ENCODE data around the gene SRP68.

Gene SRP68

DNA sequence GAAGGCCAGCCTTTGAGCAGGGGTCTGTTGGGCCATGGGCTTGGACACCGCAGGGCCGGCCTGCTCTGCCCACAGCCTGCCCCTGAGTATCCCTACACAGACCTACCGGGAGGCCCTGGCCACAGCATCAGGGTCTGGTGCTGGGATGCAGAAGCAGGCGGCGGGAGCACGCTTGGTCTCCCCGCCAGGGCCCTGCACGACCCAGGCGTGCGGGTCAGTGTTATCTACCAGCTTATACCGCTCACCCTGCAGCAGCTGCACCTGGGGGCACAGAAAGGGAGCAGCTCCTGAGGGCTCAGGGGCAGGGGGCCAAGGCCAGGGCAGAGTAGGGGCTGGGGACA lies 54.0 kb downstream of the SRP68 start:
- no peak overlapping the region for H3K9ac ChIP-seq (ENCODE audit: low read depth, low read length)
- H3K27me3 ChIP-seq (ENCODE audit: insufficient read depth, low read length), result no peaks in the 10 kb centered on the region
- no peaks in the 10 kb centered on the region for H3K36me3 ChIP-seq (ENCODE audit: insufficient read depth, low read depth, low read length)
- H3K4me1 ChIP-seq (ENCODE audit: insufficient read depth, low read length), result no peaks in the 10 kb centered on the region
- no peaks in the 10 kb centered on the region for H3K9me3 ChIP-seq (ENCODE audit: insufficient read depth, low read depth, low read length)
- H3K4me3 ChIP-seq (ENCODE audit: low read length), result no peak overlapping the region
- no peak overlapping the region for H3K27ac ChIP-seq (ENCODE audit: low read length)

DNA sequence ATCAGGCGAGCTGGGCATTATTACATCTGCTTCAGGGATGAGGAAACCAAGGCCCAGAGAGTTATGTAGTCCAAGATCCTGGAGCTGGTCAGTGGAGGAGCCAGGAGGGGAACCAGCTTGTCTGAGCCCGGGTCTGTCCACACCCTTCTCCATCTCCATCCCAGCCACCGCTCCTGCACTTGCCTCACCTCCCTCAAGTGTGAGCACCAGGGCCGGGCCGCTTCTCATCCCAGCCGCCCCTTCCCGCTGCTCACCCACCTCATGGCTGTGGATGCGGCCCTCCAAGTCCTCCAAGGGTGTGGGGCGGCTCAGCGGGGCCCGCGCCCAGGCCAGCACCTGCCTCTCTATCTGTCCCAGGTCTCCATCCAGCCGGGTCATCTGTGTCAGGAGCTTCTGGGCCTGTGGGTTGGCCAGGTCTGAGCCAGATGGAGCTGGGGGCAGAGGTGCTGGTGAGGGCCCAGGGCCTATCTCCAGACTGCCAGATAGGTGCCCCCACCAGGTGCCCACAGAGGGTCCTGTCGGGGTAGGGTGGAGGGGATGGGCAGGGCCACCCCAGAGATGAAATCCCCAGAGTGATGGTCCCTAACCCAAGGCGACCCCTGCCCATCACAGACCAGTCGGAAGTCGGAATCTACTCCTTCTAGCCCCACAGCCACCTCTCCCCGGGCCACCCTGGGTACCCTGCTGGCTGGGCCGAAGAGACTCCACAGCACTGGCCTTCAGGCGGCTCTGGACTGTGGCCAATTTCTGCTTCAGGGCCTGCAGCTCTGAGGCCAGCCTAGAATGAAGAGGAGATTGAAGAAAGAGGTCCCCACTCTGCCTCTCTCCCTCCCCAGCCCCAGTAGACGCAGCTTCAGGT lies 54.6 kb downstream of the SRP68 start:
- no peak overlapping the region for H3K27ac ChIP-seq (ENCODE audit: low read length)
- no peaks in the 10 kb centered on the region for H3K36me3 ChIP-seq (ENCODE audit: insufficient read depth, low read depth, low read length)
- no peaks in the 10 kb centered on the region for H3K27me3 ChIP-seq (ENCODE audit: insufficient read depth, low read length)
- H3K9ac ChIP-seq (ENCODE audit: low read depth, low read length), result no peak overlapping the region
- H3K4me3 ChIP-seq (ENCODE audit: low read length), result no peak overlapping the region
- no peaks in the 10 kb centered on the region for H3K4me1 ChIP-seq (ENCODE audit: insufficient read depth, low read length)
- H3K9me3 ChIP-seq (ENCODE audit: insufficient read depth, low read depth, low read length), result no peaks in the 10 kb centered on the region

DNA sequence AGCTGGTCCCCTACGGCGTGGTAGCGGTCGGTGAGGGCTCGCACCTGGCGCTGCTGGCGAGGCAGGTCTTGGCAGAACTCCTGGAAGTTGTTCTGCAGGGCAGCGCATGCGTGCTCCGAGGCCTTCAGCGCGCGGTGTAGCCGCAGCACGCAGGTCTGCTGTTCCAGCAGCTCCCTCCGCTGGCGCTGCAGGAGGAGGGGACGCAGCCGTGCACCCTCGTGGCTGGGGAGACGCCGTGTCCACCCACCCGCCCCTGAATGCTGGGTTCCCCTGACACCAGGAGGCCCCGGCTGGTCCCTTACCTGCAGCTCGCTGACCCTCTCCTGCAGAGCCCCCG lies 57.4 kb downstream of the SRP68 start:
- no peaks in the 10 kb centered on the region for H3K9me3 ChIP-seq (ENCODE audit: insufficient read depth, low read depth, low read length)
- H3K4me1 ChIP-seq (ENCODE audit: insufficient read depth, low read length), result no peaks in the 10 kb centered on the region
- H3K27me3 ChIP-seq (ENCODE audit: insufficient read depth, low read length), result no peaks in the 10 kb centered on the region
- H3K9ac ChIP-seq (ENCODE audit: low read depth, low read length), result no peak overlapping the region
- H3K4me3 ChIP-seq (ENCODE audit: low read length), result no peak overlapping the region
- H3K36me3 ChIP-seq (ENCODE audit: insufficient read depth, low read depth, low read length), result no peaks in the 10 kb centered on the region
- no peak overlapping the region for H3K27ac ChIP-seq (ENCODE audit: low read length)

DNA sequence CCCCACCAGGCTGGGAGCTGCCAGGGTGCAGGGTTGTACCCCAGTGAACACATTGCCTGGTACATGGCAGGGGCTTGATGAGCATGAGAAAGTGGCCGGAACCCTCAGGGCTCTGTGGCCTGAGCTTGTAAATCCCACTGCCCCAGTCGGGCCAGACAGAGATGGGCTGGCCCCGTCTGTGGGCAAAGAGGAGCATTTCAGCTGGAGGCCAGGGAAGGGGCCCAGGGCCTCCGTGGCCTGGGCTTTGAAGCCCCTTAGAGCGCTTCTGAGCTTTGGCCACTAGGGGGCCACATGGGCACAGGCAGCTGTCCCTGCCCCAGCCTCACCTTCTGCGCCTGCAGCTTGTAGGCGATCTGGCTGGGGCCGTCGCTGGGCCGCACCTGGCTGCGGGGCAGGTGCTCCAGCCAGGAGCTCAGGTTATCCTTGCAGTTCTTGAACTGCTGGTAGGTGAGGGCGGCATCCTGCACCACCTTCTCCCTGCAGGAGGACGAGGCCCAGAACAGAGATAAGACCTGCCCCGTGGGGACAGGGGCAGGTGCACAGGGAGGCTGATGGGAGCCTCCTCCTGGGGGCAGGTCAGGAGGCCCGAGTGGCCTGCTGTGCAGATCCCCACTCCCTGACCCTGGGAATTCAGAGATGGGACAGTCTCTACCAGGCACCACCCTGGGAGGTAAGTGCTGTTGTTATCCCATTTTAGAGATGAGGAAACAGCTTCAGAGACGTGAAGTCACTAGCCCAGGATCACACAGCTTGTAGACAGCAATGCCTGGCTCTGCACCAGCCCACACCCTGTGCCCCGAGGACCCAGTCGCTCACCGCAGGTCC lies 58.0 kb downstream of the SRP68 start:
- Histone ChIP-seq H3K36me3 (ENCODE audit: insufficient read depth, low read depth, low read length) (no peaks in the 10 kb centered on the region), H3K4me3 (ENCODE audit: low read length) (no peak overlapping the region), H3K27ac (ENCODE audit: low read length) (no peak overlapping the region), H3K27me3 (ENCODE audit: insufficient read depth, low read length) (no peaks in the 10 kb centered on the region), H3K9me3 (ENCODE audit: insufficient read depth, low read depth, low read length) (no peaks in the 10 kb centered on the region), H3K9ac (ENCODE audit: low read depth, low read length) (no peak overlapping the region), H3K4me1 (ENCODE audit: insufficient read depth, low read length) (no peaks in the 10 kb centered on the region)

DNA sequence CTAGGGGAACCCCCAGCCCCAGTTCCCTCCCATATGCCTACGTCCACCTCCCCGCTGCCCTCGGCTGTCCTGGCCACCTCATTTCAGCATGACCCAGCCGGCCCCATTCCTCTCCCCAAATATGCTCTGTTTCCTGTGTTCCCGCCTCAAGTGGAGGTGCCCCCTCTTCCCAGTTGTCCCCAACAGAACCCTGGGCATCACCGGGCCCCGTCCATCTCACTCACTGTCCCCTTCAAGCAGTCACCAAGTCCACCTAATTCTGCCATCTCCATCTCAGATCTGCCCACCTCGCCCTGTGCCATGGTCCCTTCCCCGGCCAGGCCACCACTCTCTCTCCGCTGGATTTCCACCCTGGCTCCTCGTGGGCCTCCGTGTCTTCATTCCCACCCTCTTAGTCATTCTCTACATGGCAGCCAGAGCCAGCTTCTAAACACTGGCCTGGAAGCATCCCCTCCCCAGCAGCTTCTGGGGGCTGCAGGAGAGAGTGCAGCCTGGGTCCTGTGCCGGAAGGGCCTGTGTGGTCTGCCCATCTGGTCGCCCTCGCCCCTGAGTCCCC lies 58.9 kb downstream of the SRP68 start:
- Histone ChIP-seq H3K4me3 (ENCODE audit: low read length) (no peak overlapping the region), H3K36me3 (ENCODE audit: insufficient read depth, low read depth, low read length) (no peaks in the 10 kb centered on the region), H3K9ac (ENCODE audit: low read depth, low read length) (no peak overlapping the region), H3K4me1 (ENCODE audit: insufficient read depth, low read length) (no peaks in the 10 kb centered on the region), H3K27ac (ENCODE audit: low read length) (no peak overlapping the region), H3K9me3 (ENCODE audit: insufficient read depth, low read depth, low read length) (no peaks in the 10 kb centered on the region), H3K27me3 (ENCODE audit: insufficient read depth, low read length) (no peaks in the 10 kb centered on the region)

DNA sequence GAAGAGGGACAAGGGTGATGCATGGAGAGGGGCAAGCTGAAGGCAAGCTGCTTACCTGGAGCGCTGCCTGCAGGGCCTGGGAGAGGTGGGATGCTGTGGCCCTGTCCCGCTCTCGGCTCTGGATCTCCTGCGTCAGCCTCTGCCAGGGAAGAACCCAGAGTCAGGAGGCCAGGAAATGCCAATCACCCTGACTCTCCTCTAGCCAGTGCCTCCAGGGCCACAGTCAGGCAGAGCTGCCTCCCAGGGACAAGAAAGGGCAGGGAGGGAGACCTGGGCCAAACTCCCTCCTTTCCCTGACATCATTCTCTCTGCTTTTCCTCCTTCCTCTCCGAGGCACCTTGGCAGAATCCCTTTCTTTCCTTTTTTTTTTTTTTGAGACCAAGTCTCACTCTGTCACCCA lies 60.4 kb downstream of the SRP68 start:
- Histone ChIP-seq H3K27me3 (ENCODE audit: insufficient read depth, low read length) (no peaks in the 10 kb centered on the region), H3K27ac (ENCODE audit: low read length) (no peak overlapping the region), H3K4me1 (ENCODE audit: insufficient read depth, low read length) (no peaks in the 10 kb centered on the region), H3K36me3 (ENCODE audit: insufficient read depth, low read depth, low read length) (no peaks in the 10 kb centered on the region), H3K9me3 (ENCODE audit: insufficient read depth, low read depth, low read length) (no peaks in the 10 kb centered on the region), H3K9ac (ENCODE audit: low read depth, low read length) (no peak overlapping the region; the same call in 1 of the 2 replicates), H3K4me3 (ENCODE audit: low read length) (no peak overlapping the region)

DNA sequence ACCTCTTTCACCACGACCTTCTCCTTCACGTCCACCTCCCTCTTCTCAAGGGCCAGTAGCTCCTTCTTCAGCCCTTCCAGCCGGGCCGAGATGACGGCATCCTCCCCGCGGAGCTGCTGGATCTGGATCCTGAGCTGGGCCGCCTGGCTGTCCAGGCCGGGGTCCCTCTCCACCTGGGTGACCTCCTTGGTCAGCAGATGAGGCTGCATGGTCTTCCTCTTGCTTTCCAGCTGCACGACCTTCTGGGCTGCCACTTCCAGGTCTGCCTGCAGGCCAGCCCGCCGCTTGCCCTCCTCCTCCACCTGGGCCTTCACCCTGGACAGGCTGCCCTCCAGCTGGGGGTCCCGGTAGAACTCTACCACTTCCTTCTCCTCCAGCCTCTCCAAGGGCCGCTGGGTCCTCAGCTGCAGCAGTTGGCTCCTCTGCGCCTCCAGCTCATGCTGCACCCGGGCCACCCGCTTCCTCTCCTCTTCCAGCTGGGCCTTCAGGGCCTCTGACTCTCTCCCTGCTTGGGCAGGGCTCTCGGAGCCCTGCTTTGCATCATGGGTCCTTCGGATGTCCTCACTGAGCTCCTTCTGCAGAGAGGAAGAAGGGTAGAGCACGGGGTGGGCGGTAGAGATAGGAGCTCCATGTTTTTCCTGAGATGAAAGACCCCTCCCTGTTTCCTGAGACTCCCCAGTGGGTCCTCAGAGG lies 62.2 kb downstream of the SRP68 start:
- Histone ChIP-seq H3K9me3 (ENCODE audit: insufficient read depth, low read depth, low read length) (no peaks in the 10 kb centered on the region), H3K27me3 (ENCODE audit: insufficient read depth, low read length) (no peaks in the 10 kb centered on the region), H3K4me3 (ENCODE audit: low read length) (no peak overlapping the region), H3K36me3 (ENCODE audit: insufficient read depth, low read depth, low read length) (no peaks in the 10 kb centered on the region), H3K27ac (ENCODE audit: low read length) (no peak overlapping the region), H3K4me1 (ENCODE audit: insufficient read depth, low read length) (no peaks in the 10 kb centered on the region), H3K9ac (ENCODE audit: low read depth, low read length) (no peak overlapping the region)

DNA sequence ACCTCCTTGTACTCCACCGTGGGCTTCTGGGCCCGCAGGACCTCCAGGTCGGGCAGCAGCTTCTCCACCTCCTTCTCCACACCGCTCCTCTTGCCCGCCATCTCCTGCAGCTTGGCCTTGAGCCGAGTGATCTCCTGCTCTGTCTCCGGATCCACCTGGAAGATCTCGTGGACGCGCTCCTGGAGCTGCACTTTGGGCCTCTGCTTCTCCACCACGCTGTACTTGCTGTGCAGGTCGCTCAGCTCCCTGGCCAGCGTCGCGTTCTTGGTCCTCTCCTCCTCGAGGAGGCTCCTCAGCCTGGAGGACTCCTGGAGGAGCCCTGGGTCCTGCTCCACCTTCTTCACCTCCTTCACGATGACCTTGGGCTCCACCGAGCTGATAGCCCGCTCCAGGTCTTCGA lies 62.9 kb downstream of the SRP68 start:
- Histone ChIP-seq H3K36me3 (ENCODE audit: insufficient read depth, low read depth, low read length) (no peaks in the 10 kb centered on the region), H3K27ac (ENCODE audit: low read length) (no peak overlapping the region), H3K9me3 (ENCODE audit: insufficient read depth, low read depth, low read length) (no peaks in the 10 kb centered on the region), H3K4me1 (ENCODE audit: insufficient read depth, low read length) (no peaks in the 10 kb centered on the region), H3K4me3 (ENCODE audit: low read length) (no peak overlapping the region), H3K9ac (ENCODE audit: low read depth, low read length) (no peak overlapping the region), H3K27me3 (ENCODE audit: insufficient read depth, low read length) (no peaks in the 10 kb centered on the region)

DNA sequence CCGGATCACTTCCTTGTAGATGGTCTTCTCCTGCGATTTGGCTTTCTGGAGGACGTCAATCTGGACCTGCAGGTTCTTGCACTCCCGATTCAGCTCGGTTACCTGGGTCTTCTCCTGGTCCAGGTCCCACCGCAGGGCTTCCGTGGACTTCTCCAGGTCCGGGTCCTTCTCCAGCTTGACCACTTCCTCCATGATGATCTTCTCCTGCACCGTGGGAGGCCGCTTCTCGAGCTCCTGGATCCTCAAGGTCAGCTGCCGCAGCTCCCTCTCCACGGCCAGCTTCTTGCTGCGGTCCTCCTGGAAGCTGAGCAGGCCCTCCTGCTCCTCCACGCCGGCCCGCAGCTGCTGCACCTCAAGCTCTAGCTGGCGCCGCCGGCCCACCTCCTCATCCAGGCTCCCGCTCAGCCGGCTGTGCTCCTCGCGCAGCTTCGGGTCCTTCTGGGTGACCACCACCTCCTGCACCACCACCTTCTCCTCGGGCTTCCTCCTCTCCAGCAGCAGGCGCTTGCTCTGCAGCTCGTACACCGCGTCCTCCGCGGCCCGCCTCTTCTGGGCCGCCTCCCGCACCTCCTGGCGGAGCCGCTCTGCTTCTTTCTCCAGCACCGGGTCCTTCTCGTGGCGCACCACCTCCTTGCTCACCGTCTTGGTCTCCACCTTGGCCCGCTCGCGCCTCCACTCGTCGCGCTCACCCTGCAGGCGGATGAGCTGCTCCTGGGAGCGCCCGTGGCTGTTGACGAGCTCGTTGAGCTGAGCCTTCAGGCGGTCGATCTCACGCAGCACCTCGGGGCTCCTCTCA lies 63.5 kb downstream of the SRP68 start:
- H3K4me3 ChIP-seq (ENCODE audit: low read length), result no peak overlapping the region
- no peaks in the 10 kb centered on the region for H3K36me3 ChIP-seq (ENCODE audit: insufficient read depth, low read depth, low read length)
- no peaks in the 10 kb centered on the region for H3K4me1 ChIP-seq (ENCODE audit: insufficient read depth, low read length)
- H3K9me3 ChIP-seq (ENCODE audit: insufficient read depth, low read depth, low read length), result no peaks in the 10 kb centered on the region
- H3K27ac ChIP-seq (ENCODE audit: low read length), result no peak overlapping the region
- no peak overlapping the region for H3K9ac ChIP-seq (ENCODE audit: low read depth, low read length)
- H3K27me3 ChIP-seq (ENCODE audit: insufficient read depth, low read length), result no peaks in the 10 kb centered on the region

DNA sequence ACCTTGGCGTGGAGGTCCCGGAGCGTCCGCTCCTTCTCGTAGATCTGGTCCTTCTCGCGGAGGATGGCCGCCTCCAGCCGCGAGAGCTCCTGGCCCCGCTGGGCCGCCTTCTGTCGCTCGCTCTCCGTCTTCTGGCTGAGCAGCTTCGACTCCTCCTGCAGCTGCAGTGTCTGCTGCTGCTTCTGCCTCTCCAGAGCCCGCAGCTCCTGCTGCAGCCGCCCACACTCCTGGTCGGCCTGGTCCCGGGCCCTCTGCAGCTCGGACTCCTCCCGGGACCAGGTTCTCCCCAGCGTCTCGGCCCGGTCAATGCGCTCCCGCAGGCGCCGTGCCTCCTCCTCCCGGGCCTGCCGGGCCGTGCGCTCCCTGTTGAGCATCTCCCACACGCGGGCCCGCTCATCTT lies 64.1 kb downstream of the SRP68 start:
- Histone ChIP-seq H3K9me3 (ENCODE audit: insufficient read depth, low read depth, low read length) (no peaks in the 10 kb centered on the region), H3K9ac (ENCODE audit: low read depth, low read length) (no peak overlapping the region), H3K27ac (ENCODE audit: low read length) (no peak overlapping the region), H3K4me1 (ENCODE audit: insufficient read depth, low read length) (no peaks in the 10 kb centered on the region), H3K36me3 (ENCODE audit: insufficient read depth, low read depth, low read length) (0 out of 2 replicates have a peak, but pooled peaks cover 3% of the 10 kb centered on the region), H3K27me3 (ENCODE audit: insufficient read depth, low read length) (no peaks in the 10 kb centered on the region), H3K4me3 (ENCODE audit: low read length) (no peak overlapping the region)

DNA sequence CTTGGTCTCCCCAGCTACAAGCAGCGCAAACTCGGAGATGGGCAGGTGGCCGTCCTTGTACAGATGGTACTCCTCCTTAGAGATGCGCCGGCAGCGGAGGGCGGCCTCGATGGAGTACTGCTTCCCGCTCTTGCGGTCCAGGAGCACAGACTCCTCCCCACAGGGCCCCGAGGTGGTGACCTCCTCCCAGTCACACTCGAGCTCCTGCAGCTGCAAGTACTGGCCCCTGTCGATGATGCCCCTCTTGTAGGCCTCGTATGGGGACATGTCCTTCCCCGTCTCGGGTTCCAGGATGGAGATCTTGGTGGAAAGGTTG lies 64.5 kb downstream of the SRP68 start:
- H3K27ac ChIP-seq (ENCODE audit: low read length), result no peak overlapping the region
- no peak overlapping the region for H3K4me3 ChIP-seq (ENCODE audit: low read length)
- H3K36me3 ChIP-seq (ENCODE audit: insufficient read depth, low read depth, low read length), result 0 out of 2 replicates have a peak, but pooled peaks cover 5% of the 10 kb centered on the region
- no peak overlapping the region for H3K9ac ChIP-seq (ENCODE audit: low read depth, low read length)
- no peaks in the 10 kb centered on the region for H3K4me1 ChIP-seq (ENCODE audit: insufficient read depth, low read length)
- no peaks in the 10 kb centered on the region for H3K27me3 ChIP-seq (ENCODE audit: insufficient read depth, low read length)
- no peaks in the 10 kb centered on the region for H3K9me3 ChIP-seq (ENCODE audit: insufficient read depth, low read depth, low read length)
